ENCODE measurements around the gene BNC2.

GRCh38 chr9:16730162-16730561, 140.3 kb downstream of the BNC2 start:
- TF ChIP-seq CTCF (IDR thresholded peaks at IDR 0.05; ENCODE audit: poor library complexity) (no peak), EZH2 (IDR thresholded peaks at IDR 0.05; ENCODE audit: borderline replicate concordance) (no peak), EZH2phosphoT487 (IDR thresholded peaks at IDR 0.05; ENCODE audit: low read depth, severe bottlenecking, unreplicated experiment) (no peak)
